ACC112 (cell line): Measurements from ENCODE around the gene USP40.

ENCODE experiments used
- H2AFZ ChIP-seq: fragments of 200-600 bp; sonication (generic); one replicate; pipeline ENCODE4 v1.6.0; 2017; ENCODE audit warnings: antibody characterized with exemption, low read length; ENCODE audit not compliant: unreplicated experiment
- H3K27ac ChIP-seq: fragments of 200-600 bp; sonication (generic); 2 replicates; pipeline ENCODE4 v1.5.1; 2014; ENCODE audit warnings: low read depth, mild to moderate bottlenecking, antibody characterized with exemption, low read length, moderate library complexity
- H3K27me3 ChIP-seq: fragments of 200-600 bp; sonication (generic); 2 replicates; pipeline ENCODE4 v1.6.1; 2014; ENCODE audit warnings: mild to moderate bottlenecking, antibody characterized with exemption, low read length, moderate library complexity, mixed read lengths; ENCODE audit not compliant: insufficient read depth
- H3K36me3 ChIP-seq: fragments of 200-600 bp; sonication (generic); 2 replicates; pipeline ENCODE4 v1.6.1; 2016; ENCODE audit warnings: mild to moderate bottlenecking, antibody characterized with exemption, low read length, moderate library complexity, mixed read lengths; ENCODE audit not compliant: insufficient read depth
- H3K4me1 ChIP-seq: fragments of 200-600 bp; sonication (generic); one replicate; pipeline ENCODE4 v1.6.1; 2016; ENCODE audit warnings: low read length, mixed read lengths; ENCODE audit not compliant: insufficient read depth, unreplicated experiment, control insufficient read depth
- H3K4me3 ChIP-seq: fragments of 200-600 bp; sonication (generic); 2 replicates; pipeline ENCODE4 v1.5.1; 2014; ENCODE audit warnings: mild to moderate bottlenecking, low read depth, low read length
- H3K79me2 ChIP-seq: fragments of 200-600 bp; sonication (generic); one replicate; pipeline ENCODE4 v1.6.0; 2016; ENCODE audit warnings: low read length; ENCODE audit not compliant: control insufficient read depth, unreplicated experiment, insufficient read depth

USP40 gene

DNA sequence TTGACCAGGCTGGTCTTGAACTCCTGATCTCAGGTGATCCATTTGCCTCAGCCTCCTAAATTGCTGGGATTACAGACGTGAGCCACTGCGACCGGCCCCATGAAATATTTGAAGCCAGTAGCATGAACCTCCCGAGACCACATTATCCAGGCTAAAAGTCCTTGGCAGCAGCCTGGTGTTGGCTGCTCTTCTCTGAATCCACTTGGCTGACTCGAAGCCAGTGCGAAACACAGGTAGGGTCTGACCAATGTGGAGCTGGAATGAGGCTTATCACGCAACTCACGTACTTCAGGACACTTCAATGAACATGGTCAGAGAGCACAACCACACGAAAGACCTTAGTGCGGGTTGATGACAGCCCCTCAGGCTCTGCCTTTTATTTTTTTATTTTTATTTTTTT, 38.4 kb downstream of the USP40 start:
- Histone ChIP-seq H2AFZ (no peak overlapping the region), H3K4me1 (no peaks in the 10 kb centered on the region), H3K27ac (no peak overlapping the region), H3K4me3 (no peak overlapping the region), H3K79me2 (no peaks in the 10 kb centered on the region), H3K27me3 (no peaks in the 10 kb centered on the region), H3K36me3 (peaks cover 29% of the 10 kb centered on the region)

DNA sequence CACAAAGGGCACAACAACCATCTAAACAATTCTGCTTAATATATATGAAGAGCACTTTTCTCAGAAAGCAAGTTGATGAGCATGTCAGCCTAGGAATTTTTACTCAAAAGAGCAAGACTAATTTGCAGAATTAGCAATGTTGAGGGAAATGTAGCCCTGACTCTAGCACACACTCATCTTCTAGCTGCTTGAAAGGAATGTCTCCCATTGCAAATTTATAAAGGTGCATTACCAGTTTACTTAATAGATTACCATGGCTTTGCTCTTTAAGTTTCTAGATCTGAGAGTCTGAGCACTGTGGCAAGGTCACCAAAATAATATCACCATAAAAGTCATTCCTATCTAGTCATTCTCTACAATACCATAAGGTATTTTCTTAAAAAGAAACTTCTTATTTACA, 40.8 kb downstream of the USP40 start:
- no peak overlapping the region for H3K4me3 ChIP-seq
- H3K36me3 ChIP-seq, result peaks cover 31% of the 10 kb centered on the region
- H3K79me2 ChIP-seq, result no peaks in the 10 kb centered on the region
- H2AFZ ChIP-seq, result no peak overlapping the region
- no peaks in the 10 kb centered on the region for H3K27me3 ChIP-seq
- no peaks in the 10 kb centered on the region for H3K4me1 ChIP-seq
- no peak overlapping the region for H3K27ac ChIP-seq

DNA sequence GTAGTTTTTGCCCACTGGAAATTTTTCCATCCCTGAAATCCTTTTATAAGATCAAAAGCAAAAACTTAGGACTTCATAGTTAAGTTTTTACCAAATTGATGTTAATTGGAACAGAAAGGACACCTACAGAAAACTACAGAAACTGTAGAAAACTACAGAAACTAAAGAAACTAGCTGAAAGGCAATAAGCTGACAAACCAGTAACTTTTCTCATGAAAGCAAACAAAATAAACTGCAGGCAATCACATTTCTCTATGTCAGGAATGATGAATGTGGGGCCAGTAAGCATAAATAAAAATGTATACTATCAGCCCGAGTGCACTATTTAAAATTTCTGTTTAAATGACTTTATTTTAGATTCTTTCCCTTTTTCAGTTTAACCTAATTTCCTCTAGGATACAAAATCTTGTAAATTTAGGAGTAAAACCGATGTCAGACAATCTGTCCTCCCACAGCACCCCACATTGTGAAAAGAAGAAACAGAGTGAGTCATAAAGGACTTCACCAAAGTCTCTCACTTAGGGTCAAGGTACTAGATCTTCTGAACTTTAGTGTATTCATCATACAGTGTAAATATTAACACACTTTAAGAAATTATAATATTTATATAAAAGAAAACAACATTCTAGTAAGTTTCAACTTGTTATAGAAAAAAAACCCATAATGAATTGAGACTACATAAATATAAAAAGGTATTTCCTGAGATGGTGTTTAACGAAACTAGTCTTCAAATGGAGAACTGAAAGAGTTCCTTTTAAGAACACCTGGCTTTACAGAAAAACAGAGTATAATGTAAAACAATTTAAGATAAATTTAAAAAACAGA, 46.6 kb downstream of the USP40 start:
- H3K4me3 ChIP-seq, result no peak overlapping the region
- H3K27me3 ChIP-seq, result no peaks in the 10 kb centered on the region
- H2AFZ ChIP-seq, result no peak overlapping the region
- H3K79me2 ChIP-seq, result no peaks in the 10 kb centered on the region
- peaks cover 24% of the 10 kb centered on the region for H3K36me3 ChIP-seq
- no peak overlapping the region for H3K27ac ChIP-seq
- no peaks in the 10 kb centered on the region for H3K4me1 ChIP-seq

DNA sequence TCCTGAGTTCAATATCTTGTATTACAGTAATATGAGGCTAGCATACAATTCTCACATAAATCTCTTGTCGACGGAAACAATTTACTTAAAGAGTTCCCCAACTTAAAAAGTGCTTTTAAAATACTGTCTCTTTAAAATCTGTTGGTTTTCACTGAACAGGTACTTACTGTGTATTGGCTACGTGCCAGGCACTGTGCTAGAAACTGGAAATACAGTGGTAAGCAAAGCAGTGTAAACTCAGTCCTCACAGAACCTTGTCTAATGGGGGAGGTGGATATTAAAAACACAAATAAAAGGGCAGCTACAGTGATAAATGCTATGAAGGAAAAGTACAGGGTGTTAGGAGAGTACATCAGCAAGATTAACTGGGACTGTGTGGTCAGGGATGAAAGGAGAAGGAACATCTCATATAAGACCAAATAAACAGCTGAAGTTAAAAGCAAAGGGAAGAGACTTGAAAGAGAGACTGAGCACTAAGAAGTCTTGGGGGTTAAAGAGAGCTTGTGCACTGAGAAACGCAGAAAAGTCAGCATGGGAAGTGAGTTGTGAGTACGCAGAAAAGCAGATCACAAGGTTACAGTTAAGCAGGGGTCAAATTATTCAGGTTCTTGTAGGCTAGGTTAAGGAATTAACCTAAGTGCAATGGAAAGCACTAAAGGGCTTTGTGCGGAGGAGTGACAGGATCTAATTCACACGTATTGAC, 52.5 kb downstream of the USP40 start:
- H3K79me2 ChIP-seq, result no peaks in the 10 kb centered on the region
- no peaks in the 10 kb centered on the region for H3K27me3 ChIP-seq
- H3K4me3 ChIP-seq, result no peak overlapping the region
- H3K4me1 ChIP-seq, result no peaks in the 10 kb centered on the region
- H3K36me3 ChIP-seq, result peaks cover under 1% of the 10 kb centered on the region; the same call in 1 of the 2 replicates
- no peak overlapping the region for H2AFZ ChIP-seq
- H3K27ac ChIP-seq, result no peak overlapping the region

GRCh38 chr2:233503947-233504637, 62.5 kb downstream of the USP40 start:
- Histone ChIP-seq H3K36me3 (peaks cover 34% of the 10 kb centered on the region), H3K4me3 (no peak overlapping the region), H3K27me3 (no peaks in the 10 kb centered on the region), H3K27ac (no peak overlapping the region), H3K4me1 (peaks cover 13% of the 10 kb centered on the region), H2AFZ (no peak overlapping the region), H3K79me2 (no peaks in the 10 kb centered on the region)

- H3K79me2 ChIP-seq, result no peaks in the 10 kb centered on the region
- H3K27ac ChIP-seq, result no peak overlapping the region
- peaks cover 13% of the 10 kb centered on the region for H3K4me1 ChIP-seq
- H2AFZ ChIP-seq, result no peak overlapping the region
- no peaks in the 10 kb centered on the region for H3K27me3 ChIP-seq
- H3K36me3 ChIP-seq, result peaks cover 37% of the 10 kb centered on the region
- H3K4me3 ChIP-seq, result no peak overlapping the region
Measured at GRCh38 chr2:233503481-233503880, 63.1 kb downstream of the USP40 start.

GRCh38 chr2:233501198-233502076, 65.1 kb downstream of the USP40 start:
- H3K27ac ChIP-seq, result peak overlapping the region; percentile 20
- H3K36me3 ChIP-seq, result peaks cover 47% of the 10 kb centered on the region

DNA sequence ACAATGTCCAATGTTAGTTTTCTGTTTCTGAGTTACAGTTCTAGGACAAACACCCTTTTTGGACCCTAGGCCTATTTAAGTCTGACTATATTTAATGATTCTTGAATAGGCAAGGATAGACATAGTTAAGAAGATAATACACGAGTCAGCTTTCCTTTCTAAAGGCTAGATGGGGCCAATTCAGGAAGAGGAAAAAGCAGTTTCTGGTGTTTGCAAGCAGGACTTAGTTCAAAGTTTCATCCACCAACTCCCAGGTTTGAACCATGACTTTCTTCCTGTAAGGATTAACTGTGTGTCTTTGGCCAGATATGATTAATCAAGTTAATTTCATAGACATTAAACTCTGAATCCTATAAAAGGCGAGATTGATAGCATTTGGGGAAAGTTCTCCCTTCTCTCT, 66.7 kb downstream of the USP40 start:
- H2AFZ ChIP-seq, result no peak overlapping the region
- H3K27me3 ChIP-seq, result no peaks in the 10 kb centered on the region
- no peak overlapping the region for H3K4me3 ChIP-seq
- no peak overlapping the region for H3K27ac ChIP-seq
- H3K36me3 ChIP-seq, result peaks cover 49% of the 10 kb centered on the region
- peaks cover 13% of the 10 kb centered on the region for H3K4me1 ChIP-seq
- no peaks in the 10 kb centered on the region for H3K79me2 ChIP-seq

More at GRCh38 chr2:233501198-233502076, 65.1 kb downstream of the USP40 start:
- H3K79me2 ChIP-seq, result no peaks in the 10 kb centered on the region
- no peaks in the 10 kb centered on the region for H3K27me3 ChIP-seq
- H3K4me3 ChIP-seq, result no peak overlapping the region
- peaks cover 13% of the 10 kb centered on the region for H3K4me1 ChIP-seq
- no peak overlapping the region for H2AFZ ChIP-seq

GRCh38 chr2:233498126-233498525, 68.5 kb downstream of the USP40 start:
- Histone ChIP-seq H2AFZ (no peak overlapping the region), H3K27ac (no peak overlapping the region), H3K4me1 (peaks cover 13% of the 10 kb centered on the region), H3K27me3 (no peaks in the 10 kb centered on the region), H3K79me2 (no peaks in the 10 kb centered on the region), H3K4me3 (no peak overlapping the region), H3K36me3 (peaks cover 32% of the 10 kb centered on the region)

DNA sequence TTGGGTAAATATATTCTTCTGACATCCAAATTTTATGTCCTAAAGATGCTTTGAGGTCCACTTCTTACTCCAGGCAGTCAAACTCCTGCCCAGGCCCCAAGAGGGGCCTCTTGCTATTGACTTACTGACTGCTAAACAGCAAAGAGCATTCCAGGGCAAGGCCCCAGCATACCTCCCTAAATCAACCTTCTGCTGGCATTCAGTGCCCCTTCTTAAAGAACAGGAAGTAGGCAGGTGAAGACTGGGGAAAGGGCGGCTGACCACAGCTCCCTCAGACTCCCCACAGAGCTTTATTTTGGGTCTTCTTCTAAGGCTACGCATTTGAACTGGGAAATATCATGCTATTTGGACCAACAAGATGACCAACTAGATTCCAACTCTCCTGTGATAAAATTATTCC, 68.9 kb downstream of the USP40 start:
- no peak overlapping the region for H3K27ac ChIP-seq
- H2AFZ ChIP-seq, result no peak overlapping the region
- H3K79me2 ChIP-seq, result no peaks in the 10 kb centered on the region
- H3K27me3 ChIP-seq, result no peaks in the 10 kb centered on the region
- H3K4me1 ChIP-seq, result peaks cover 13% of the 10 kb centered on the region
- peaks cover 28% of the 10 kb centered on the region for H3K36me3 ChIP-seq
- H3K4me3 ChIP-seq, result no peak overlapping the region
